Astrocyte of the cerebellum (primary cell): ENCODE data around the gene SRD5A3.

ENCODE experiments used
- DNase-seq: peaks from one replicate; pipeline ENCODE4 v3.0.0-alpha.2; 2011; ENCODE audit warnings: low read depth
- H3K4me3 ChIP-seq: 2 replicates; pipeline ENCODE4 v1.5.1; 2011; ENCODE audit warnings: mild to moderate bottlenecking, low read depth, low read length, moderate library complexity
- in situ Hi-C: cut with HindIII; loops from 2 replicates; pipeline ENCODE4 v1.10.0; 2017; ENCODE audit warnings: low sequenced_read_pairs
- TF ChIP-seq, protein P1 (sequence below): IDR thresholded peaks from 2 replicates; pipeline ENCODE4 v1.5.1; 2012; ENCODE audit warnings: low read length, low read depth, moderate library complexity, mild to moderate bottlenecking; ENCODE audit errors: missing control alignments

SRD5A3 gene

DNA sequence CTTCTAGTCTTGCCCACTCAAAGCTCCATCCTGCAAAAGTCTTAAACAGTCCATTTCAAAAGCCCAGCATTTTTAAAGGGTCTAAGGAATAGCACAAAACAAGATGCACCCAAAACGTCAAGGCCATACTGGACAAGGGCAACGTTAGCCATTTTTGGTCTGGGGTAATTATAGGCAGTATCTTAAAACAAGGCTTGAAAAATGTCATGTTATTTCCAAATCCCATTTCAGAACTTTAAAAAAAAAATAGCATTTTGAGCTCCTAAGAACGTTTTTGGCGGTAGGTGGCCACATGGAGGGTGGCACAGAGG is 49.1 kb downstream of the SRD5A3 start:
- in situ Hi-C loops, result loop anchor here (5.0 kb wide), 1 partner anchor 83 kb away; no protein-coding TSS in a partner anchor
- no peak for DNase-seq
- H3K4me3 ChIP-seq, result peak overlapping the region; percentile 86
- TF ChIP-seq, protein P1, sequence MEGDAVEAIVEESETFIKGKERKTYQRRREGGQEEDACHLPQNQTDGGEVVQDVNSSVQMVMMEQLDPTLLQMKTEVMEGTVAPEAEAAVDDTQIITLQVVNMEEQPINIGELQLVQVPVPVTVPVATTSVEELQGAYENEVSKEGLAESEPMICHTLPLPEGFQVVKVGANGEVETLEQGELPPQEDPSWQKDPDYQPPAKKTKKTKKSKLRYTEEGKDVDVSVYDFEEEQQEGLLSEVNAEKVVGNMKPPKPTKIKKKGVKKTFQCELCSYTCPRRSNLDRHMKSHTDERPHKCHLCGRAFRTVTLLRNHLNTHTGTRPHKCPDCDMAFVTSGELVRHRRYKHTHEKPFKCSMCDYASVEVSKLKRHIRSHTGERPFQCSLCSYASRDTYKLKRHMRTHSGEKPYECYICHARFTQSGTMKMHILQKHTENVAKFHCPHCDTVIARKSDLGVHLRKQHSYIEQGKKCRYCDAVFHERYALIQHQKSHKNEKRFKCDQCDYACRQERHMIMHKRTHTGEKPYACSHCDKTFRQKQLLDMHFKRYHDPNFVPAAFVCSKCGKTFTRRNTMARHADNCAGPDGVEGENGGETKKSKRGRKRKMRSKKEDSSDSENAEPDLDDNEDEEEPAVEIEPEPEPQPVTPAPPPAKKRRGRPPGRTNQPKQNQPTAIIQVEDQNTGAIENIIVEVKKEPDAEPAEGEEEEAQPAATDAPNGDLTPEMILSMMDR, result no peak

DNA sequence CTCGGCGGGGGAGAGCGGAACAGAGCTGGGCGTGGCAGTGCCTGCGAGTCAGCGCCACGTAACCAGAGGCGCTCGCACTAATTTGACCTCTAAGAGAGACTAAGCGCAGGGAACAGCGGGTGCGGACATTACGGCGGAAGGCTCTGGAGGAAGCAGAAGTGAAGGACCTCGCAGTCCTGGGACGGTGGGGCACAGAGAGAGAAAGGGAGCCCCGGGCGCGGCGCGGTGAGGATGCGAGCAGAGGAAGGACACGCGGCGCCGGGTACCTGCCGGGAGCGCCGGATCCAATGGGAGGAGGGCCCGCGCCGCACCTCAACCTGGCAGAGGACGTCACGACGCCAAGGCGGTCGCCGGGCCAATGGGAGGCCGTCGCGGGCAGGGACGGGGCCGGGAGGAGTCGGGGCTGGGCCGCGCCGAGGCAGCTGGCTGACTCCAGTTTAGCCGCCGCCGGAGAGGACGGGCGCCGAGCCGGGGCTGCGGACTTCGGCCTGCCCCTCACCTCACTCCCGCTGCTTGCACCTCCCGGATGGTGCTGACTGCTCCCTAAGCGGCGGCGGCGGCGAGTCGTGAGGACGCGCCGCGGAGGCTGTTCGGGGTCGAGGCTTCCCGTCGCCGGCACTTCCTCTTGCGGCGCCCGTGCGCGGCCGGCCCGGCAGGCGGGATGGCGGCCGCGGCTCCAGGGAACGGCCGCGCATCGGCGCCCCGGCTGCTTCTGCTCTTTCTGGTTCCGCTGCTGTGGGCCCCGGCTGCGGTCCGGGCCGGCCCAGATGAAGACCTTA is 49.7 kb downstream of the SRD5A3 start, which contains the start of gene TMEM165:
TSS of gene TMEM165 (plus strand) at position 429 of the 779 bp plus-strand sequence. CDS start at position 662, 233 bp downstream.
- peak; percentile 48 for DNase-seq
- TF ChIP-seq, protein P1, result no peak
- in situ Hi-C loops, result loop anchor here (5.0 kb wide), 1 partner anchor 83 kb away; no protein-coding TSS in a partner anchor
- H3K4me3 ChIP-seq, result peak within 1 kb of the TSS; percentile 86

DNA sequence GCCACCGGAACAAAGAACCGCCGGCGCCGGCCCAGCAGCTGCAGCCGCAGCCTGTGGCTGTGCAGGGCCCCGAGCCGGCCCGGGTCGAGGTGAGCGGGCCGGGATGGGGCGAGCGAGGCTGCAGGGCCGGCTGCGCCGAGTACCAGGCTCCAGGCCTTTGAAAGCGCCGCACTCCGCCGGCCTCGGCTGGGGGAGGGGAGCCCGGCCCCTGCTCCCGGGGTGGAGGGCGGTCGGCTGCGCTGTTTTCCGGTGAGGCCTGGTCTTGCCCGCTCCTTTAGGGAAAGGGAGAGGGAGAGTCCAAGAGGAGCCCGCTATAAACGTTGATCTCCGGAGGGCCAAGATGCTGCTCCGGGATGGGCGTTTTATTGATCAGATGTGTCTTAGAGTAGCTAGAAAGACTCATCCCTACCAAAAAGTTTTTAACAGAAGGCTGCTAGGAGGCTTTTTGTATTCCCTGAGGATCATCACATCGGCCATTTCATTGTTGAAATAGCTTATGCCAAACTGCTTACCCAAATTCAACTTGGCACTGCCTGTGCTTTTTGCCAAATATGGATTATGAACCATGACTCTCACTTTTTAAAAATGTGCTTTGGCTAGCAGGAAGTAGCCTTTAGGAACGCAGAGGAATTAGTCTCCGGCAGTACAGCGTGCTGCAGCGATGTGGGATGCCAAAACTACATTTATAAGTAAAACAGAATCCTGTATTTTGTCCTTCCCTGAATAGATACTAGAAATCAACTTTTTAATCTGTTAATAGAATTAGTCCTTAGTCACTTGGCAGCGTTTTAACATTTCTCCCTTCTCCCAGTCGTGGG is 50.5 kb downstream of the SRD5A3 start:
- in situ Hi-C loops, result loop anchor here (5.0 kb wide), 1 partner anchor 84 kb away; no protein-coding TSS in a partner anchor
- DNase-seq, result no peak

DNA sequence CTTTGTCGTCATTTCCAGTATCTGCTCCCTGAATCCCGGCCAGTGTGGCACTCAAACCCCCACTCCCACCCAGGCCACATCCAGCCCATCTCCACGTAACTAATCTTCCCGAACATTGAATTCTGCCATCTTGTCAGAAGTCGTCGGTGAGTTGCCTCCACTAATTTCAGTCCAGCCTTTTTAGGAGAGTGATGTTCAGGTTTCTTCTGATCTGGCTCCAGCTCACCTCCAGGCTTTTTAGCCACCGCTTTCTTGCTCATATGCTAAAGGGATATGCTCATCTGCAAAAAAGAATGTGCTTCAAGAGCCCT is 51.0 kb downstream of the SRD5A3 start:
- TF ChIP-seq, protein P1, result no peak
- in situ Hi-C loops, result loop anchor here (5.0 kb wide), 1 partner anchor 85 kb away; no protein-coding TSS in a partner anchor
- peak overlapping the region; percentile 86 for H3K4me3 ChIP-seq
- no peak for DNase-seq

More for the DNA sequence above, 50.5 kb downstream of the SRD5A3 start:
- peak overlapping the region; percentile 86 for H3K4me3 ChIP-seq
- TF ChIP-seq, protein P1, result no peak

DNA sequence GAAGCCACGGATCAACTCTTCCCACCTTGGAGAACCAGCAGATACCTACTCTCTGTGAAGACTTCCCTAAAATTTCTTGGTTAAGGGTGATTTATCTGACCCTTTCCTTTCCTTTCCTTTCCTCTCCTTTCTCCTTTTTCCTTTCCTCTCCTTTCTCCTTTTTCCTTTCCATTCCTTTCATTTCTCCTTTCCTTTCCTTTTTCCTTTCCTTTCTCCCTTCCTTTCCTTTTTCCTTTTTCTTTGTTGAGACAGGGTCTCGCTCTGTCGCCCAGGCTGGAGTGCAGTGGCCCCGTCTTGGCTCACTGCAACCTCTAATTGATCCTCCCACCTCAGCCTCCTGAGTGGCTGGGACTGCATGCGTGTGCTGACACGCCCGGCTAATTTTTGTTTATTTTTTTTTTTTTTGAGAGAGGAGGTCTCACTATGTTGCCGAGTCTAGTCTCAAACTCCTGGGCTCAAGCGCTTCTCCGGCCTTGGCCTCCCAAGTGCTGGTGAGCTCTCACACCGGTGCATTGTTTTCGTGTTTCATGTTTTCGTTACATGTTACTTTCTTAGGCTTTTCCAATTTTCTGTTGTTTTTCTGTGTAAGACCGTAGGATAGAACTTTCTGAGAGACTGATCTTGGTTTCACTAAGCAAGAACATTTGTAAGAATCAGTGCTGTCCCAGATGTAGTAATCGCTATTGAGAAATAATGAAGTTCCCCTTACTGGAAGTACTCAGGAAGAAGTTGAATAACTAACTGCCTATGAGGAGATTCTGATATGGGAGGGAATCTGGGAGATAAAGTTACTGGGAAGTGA is 51.7 kb downstream of the SRD5A3 start:
- no peak for DNase-seq
- in situ Hi-C loops, result loop anchor here (5.0 kb wide), 1 partner anchor 85 kb away; no protein-coding TSS in a partner anchor
- TF ChIP-seq, protein P1, result no peak
- H3K4me3 ChIP-seq, result peak overlapping the region; percentile 86

DNA sequence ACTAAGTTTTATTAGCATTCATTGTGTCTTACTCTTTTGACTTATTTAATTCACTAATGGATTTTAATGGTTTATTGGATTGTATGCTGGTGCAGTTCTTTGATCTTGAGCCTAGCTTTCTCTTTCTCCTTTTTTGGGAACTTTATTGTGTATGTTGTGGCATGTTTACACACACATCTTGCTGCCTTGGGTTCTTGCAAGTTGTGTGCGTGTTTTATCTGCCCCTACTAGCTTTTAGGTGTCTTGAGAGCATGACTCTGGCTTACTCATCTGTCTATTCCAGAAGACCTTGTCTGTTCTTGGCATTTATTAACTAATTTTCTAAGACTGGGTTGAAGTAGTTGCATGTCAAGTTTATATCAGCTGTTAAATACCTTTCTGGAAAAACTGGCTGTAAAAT is 52.4 kb downstream of the SRD5A3 start:
- TF ChIP-seq, protein P1, result no peak
- peak overlapping the region; percentile 86 for H3K4me3 ChIP-seq
- DNase-seq, result no peak
- in situ Hi-C loops, result loop anchor here (5.0 kb wide), 1 partner anchor 86 kb away; no protein-coding TSS in a partner anchor
